Astrocyte of the spinal cord (primary cell): Measurements from ENCODE around the gene POC5.

Experiments used
- DNase-seq: peaks from one replicate; pipeline ENCODE4 v3.0.0; 2011; ENCODE audit warnings: low read depth, low spot score
- H3K4me3 ChIP-seq: 2 replicates; pipeline ENCODE4 v1.5.1; 2011; ENCODE audit warnings: low read depth, mild to moderate bottlenecking, low read length, moderate library complexity
- in situ Hi-C: cut with HindIII; loops from 2 replicates; pipeline ENCODE4 v1.10.0; 2017; ENCODE audit warnings: low sequenced_read_pairs
- TF ChIP-seq, protein P1 (sequence below): IDR thresholded peaks from 2 replicates; pipeline ENCODE4 v1.5.1; 2012; ENCODE audit warnings: low read depth, mild to moderate bottlenecking, low read length, inconsistent platforms

The POC5 gene

DNA sequence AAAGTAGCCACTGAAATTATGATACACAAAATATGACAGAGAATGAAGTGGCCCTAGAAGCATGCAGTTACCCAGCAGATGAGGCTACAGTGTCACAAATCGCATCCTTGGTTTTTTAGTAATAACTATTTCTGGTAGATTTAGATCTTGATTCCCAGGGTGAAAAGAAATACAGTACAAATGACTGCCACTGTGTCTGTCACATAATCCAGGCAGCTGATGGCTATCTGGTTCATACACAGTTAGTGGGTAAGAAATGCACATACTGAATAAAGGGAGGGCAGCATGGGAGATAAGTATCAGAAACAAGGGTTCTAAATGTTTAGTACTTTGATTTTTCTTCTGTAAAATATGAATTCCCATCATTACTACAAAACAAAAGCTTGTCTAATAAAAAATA is 41.5 kb downstream of the POC5 start:
- in situ Hi-C loops, result no loop called here
- H3K4me3 ChIP-seq, result no peak overlapping the region
- no peak for DNase-seq
- TF ChIP-seq, protein P1, sequence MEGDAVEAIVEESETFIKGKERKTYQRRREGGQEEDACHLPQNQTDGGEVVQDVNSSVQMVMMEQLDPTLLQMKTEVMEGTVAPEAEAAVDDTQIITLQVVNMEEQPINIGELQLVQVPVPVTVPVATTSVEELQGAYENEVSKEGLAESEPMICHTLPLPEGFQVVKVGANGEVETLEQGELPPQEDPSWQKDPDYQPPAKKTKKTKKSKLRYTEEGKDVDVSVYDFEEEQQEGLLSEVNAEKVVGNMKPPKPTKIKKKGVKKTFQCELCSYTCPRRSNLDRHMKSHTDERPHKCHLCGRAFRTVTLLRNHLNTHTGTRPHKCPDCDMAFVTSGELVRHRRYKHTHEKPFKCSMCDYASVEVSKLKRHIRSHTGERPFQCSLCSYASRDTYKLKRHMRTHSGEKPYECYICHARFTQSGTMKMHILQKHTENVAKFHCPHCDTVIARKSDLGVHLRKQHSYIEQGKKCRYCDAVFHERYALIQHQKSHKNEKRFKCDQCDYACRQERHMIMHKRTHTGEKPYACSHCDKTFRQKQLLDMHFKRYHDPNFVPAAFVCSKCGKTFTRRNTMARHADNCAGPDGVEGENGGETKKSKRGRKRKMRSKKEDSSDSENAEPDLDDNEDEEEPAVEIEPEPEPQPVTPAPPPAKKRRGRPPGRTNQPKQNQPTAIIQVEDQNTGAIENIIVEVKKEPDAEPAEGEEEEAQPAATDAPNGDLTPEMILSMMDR, result no peak

GRCh38 chr5:75672616-75673015 is 44.6 kb downstream of the POC5 start:
- TF ChIP-seq, protein P1, result no peak
- in situ Hi-C loops, result no loop called here
- DNase-seq, result no peak
- H3K4me3 ChIP-seq, result no peak overlapping the region

- no peak for DNase-seq
- no peak overlapping the region for H3K4me3 ChIP-seq
- in situ Hi-C loops, result no loop called here
- TF ChIP-seq, protein P1, result no peak
Measured at GRCh38 chr5:75671506-75671905, 45.7 kb downstream of the POC5 start.

GRCh38 chr5:75670577-75670976 is 46.7 kb downstream of the POC5 start:
- in situ Hi-C loops, result no loop called here

GRCh38 chr5:75668977-75669689 is 48.1 kb downstream of the POC5 start:
- TF ChIP-seq, protein P1, result no peak
- no peak for DNase-seq
- in situ Hi-C loops, result no loop called here
- H3K4me3 ChIP-seq, result no peak overlapping the region

More at GRCh38 chr5:75670577-75670976, 46.7 kb downstream of the POC5 start:
- TF ChIP-seq, protein P1, result no peak
- no peak for DNase-seq
- no peak overlapping the region for H3K4me3 ChIP-seq

GRCh38 chr5:75668445-75668844 is 48.8 kb downstream of the POC5 start:
- DNase-seq, result no peak
- H3K4me3 ChIP-seq, result no peak overlapping the region
- in situ Hi-C loops, result no loop called here
- TF ChIP-seq, protein P1, result no peak
